ENCODE data around the gene CSNK2B.
"Not testable (repeated sequence)": the region's sequence is repeated elsewhere in the genome, so short reads cannot be mapped to it uniquely, and the experiment has no call there.

The CSNK2B gene

DNA sequence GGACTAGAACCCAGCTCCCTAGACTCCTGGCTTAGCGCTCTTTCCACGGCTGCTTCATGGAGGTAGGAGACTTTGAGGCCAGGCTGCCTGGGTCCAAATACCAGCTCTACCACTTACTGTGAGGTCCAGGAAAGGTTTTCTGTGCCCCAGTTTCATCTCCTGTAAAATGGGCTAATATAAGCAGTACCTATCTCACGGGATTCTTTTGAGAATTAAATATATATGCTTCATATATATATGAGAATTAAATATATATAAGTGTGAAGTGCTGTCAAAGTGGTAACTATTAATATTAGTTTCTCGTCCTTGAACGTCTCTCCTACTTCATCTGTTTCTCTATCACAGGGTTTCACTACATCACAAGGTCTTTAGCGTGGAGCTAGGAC, 25.2 kb downstream of the CSNK2B start:
- no peak for DNase-seq

DNA sequence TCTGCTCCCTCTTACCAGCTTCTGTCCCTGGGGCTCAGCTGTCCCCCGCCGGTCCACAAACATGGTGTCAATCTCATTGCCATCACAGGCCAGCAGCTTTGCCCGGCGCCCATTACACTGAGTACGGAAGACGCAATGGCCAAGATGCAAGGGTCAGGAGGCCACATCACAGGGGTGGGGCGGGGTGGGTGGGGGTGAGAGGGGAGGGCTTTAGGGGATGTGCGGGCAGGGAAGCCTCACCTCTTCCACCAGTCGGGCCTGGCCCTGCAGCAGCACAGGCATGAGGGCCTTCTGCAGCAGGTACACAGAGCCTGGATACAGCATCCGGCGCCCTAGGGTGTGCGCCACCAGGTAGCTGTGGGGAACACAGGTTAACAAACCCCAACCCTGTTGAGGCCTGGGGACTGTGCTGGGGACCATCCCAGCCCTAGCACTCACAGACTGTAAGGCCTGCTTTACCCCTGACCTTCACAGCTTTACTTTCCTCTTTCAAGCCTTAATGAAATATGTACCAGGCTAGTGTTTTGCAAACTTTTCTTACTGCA, 25.8 kb downstream of the CSNK2B start:
- DNase-seq, result no peak

DNA sequence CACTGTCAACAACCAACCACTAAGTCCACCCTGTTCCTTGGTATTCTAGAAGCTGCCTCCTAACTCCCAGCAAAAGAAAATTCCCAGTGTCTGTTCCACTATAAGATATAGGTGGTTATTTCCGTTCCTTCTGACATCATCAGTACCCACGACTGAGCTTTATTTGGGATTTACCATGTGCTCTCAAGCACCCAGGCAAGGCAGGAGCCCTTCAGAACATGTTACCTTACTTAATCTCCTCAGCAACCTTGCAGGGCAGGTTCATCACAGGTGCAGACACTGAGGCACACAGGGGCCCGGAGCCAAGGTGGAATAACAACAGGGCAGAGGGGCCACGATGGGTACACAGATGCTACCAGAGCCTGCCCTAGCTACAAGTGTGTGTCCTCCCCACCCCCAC, 26.5 kb downstream of the CSNK2B start:
- no peak for DNase-seq

DNA sequence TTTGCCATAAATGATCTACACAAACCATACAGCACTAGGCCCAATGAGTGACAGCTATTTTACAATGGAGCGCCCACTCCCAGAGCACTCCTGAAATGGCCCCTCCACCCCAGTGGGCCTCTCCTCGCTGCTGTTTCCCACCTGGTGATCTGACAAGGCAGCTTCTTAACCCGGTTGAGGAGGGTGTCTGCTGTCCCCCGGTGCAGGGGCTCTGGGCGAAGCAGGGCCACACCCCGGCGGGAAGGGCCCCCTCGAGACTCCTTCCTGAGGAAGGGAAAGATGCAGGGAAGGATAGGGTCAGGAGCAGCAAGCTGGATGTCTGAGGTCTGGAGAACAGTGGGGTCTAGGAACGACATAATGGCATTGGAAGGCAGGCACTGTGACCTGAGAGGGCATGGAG, 27.0 kb downstream of the CSNK2B start:
- no peak for DNase-seq

DNA sequence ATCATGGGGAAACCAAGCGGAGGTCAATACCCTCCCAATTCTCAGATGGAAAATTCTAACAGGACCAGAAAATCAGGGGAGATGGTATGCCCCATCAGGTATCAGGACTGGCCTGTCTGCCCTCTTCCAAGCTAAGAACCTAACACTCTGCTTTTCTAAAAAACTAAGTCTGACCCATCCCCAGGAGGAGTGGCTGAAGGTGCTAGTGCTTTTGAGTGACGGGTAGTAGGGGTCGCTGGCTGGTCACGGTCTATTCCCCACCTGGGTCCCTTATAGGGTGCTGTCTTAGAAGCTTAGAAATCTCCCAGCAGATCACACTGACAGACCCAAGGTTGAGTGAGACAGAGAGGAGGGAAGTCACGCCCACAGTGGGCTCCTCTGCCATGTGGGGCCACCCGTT, 27.7 kb downstream of the CSNK2B start:
- no peak for DNase-seq

DNA sequence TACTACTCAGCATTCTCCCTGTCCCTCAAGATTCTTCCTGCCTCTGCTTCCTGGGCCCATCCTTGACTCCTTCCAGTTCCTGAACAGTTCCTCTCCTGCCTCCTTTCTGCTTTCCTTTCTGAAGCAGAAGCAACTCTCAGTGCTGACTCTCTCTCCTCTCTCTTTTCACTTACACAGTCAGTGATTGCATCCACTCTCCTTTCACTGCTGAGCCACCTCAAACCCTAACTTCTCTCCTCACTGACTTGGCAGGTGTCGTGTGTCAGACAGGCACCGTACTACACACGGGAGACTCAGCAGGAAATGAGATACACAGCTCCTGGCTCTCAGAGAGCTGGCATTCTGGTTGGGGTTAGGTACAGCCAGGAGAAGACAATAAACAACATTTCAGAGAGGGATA, 31.7 kb downstream of the CSNK2B start:
- no peak for DNase-seq

DNA sequence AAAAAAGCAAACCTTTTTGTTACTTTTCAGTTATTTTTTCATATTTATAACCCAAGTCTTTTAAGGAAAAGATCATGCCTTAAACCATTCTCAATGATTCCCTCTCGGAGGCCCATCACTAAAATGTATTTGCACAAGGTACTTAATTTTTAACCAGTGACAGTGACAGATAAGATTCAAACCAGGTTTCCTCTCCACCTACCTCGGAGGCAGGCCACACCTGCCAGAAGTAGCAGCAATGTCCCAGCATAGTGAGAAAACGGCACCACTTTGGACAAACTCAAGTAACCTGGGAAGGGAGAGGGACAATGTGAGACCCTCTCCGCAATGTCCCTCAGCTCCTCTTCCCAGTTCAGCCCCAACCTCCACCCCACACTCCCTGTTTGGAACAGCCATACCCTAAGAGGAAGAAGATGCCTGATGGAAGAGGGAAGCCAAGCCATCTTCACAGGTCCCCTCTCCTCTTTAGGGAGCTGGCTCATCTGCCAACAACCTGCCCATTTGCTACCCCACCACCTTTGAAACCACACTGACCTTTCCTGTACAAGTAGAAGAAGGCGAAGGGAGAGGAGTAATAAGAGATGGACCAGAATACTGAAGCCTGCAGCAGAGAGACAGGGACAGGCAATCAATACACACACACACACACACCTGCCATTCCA, 35.0 kb downstream of the CSNK2B start:
- no peak for DNase-seq

DNA sequence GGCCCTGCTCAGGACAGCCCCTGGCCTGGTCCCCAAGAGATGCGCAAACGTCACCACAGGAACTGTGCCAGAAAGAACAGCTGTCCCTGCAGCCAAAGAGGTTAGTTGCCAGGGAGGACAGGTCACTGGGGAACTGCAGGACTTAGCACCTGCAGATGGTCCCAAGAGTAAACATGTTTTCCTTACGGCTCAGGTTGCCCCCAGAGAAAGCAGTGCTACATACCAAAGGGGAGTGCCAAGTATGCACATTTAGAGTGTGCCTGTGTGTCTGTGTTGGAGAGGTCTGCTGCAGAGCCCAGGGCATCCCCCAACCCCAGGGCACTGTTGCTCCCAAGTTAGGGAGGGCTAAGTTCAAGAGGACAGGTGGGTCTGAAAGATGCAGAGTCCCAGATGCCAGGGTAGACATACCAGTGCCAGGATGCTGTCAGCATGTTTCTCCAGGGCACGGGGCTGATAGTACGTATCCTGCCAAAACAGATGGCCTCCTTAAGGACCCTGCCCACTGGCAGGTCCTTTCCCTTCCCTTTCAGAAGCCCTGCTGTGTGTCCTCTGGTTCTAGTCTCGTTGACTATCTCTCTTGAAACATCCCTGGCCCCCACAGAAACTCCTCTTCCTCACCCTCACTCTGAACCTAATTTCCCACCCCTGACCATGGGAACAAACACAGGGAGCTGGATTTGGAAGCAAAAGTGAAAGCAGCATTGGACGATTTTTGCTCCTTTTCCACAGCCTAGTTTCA, 36.0 kb downstream of the CSNK2B start:
- no peak for DNase-seq

DNA sequence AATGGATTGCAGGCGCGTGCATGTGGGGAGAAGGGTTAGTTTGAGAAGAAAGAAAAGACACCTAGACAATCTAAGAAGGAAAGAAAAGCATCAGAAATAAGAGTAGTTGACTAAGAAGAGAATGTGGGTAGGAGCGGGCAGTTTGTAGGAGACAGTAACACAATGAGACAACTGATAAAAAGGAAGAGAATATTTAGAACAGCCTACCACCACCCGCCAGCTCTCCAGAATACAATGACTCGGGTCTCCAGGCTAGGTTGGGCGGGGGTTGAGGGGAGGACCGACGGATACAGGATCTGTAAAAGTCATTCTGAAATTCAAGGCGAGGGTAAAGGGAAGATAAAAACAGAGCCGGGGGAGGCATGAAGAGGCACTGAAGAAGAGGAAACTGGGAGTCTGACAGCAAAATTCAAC, 36.5 kb downstream of the CSNK2B start:
- no peak for DNase-seq

DNA sequence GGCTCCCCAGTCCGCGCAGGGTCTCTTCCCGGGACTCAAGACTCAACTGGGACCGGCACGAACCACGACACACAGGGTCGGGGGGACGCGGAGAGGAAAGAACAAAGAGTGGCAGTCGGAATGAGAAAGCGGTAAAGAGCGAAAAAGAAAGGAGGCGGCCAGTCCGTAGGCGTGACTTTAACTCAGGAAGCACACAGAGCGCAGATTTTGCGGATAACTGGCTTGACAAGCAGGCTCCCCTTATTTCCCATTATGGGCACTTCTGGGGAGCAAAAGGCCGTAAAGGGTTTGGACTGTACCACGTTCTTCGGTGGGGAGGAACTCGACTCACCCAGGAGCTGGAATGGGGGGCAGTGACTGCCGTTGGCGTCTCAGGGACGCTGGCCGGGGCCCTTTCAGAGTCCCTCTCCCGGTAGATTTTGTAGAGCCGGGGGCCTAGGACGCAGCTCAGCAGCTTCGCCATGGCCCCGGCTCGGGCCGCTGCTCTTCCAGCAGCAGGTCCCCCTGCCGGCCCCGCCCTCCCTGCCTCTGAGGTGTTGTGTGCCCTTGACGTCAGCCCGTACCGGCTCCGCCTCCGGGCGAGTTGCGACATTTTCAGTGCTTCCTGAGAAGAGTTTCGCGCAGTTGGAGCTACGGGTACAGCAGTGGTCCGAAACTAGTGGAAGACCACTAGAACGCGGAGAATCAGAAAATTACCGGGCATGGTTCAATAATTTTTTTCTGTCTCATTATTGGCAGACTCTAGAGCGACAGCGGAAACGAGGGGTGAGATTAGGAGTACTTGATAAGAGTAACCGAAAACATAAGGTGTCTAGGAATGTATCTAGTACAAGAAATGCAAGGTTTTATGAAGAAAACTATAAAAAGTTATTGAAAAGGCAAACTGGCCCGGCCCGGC, 37.2 kb downstream of the CSNK2B start, which contains the start of gene ABHD16A:
TSS of gene ABHD16A (minus strand) at position 506 of the 898 bp plus-strand sequence. CDS start at position 463, 43 bp downstream.
- peak; percentile 94 for DNase-seq

DNA sequence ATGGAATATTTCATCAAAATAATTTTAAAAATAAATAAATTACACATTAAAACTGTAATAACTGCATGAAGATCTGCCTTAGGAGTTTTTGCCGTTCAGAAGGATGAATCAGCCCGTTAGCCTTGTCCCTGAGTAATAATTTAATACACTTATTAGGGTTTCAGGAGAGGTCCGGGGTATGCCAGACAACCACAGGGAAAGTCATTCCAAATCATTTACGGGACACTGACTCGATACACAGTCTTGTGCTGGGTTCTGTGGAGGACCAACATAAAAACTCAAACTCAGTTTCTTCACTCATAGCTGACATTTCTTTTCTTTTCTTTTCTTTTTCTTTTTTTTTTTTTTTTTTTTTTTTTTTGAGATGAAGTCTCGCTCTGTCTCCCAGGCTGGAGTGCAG, 40.1 kb downstream of the CSNK2B start:
- DNase-seq, result no peak

DNA sequence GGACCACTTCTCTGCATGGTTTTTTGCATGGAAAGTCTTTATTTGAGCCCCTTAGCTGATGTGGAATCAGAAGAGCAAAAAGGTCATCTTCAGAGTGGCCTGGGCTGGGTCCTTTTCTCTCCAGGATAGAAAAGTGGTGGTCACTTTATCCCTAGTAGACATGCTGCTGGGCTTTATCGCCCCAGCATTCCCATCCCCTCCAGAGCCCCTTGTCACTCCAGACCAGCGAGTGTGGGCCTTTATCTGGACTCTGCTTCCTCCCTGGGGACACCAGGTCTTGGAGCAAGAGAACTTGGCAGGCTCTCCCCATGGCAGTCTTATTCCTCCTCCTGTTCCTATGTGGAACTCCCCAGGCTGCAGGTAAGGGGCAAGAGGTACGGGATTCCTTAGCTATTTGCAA, 40.7 kb downstream of the CSNK2B start, which contains the start of gene LY6G6F:
TSS of gene LY6G6F (plus strand) at position 268 of the 400 bp plus-strand sequence. CDS start at position 309, 41 bp downstream.
- no peak for DNase-seq

DNA sequence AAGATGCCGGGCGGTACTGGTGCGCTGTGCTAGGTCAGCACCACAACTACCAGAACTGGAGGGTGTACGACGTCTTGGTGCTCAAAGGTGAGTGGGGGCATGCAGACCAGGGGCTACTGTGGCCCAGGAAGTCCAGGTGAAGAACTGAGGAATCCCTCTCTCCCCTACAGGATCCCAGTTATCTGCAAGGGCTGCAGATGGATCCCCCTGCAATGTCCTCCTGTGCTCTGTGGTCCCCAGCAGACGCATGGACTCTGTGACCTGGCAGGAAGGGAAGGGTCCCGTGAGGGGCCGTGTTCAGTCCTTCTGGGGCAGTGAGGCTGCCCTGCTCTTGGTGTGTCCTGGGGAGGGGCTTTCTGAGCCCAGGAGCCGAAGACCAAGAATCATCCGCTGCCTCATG, 41.8 kb downstream of the CSNK2B start:
- DNase-seq, result no peak

DNA sequence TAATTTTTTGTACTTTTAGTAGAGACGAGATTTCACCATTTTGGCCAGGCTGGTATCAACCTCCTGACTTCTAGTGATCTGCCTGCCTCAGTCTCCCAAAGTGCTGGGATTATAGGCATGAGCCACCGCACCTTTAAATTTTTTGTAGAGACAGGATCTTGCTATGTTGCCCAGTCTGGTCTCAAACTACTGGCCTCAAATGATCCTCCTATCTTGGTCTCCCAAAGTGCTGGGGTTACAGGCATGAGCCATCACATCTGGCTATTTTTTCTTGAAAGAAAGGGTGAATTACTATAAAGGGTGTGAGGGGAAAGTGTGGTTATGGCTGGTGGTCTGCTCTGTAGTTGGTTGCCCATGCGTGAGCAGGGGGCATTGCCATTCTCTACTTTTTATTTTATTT, 42.3 kb downstream of the CSNK2B start:
- DNase-seq, result no peak

DNA sequence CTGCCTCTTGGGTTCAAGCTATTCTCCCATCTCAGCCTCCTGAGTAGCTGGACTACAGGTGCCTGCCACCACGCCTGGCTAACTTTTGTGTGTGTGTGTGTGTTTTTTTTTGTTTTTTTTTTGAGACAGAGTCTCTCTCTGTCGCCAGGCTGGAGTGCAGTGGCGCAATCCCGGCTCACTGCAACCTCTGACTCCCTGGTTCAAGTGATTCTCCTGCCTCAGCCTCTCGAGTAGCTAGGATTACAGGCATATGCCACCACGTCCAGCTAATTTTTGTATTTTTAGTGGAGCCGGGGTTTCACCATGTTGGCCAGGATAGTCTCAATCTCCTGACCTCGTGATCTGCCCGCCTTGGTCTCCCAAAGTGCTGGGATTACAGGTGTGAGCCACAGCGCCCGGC, 43.3 kb downstream of the CSNK2B start:
- not testable (repeated sequence) for DNase-seq

DNA sequence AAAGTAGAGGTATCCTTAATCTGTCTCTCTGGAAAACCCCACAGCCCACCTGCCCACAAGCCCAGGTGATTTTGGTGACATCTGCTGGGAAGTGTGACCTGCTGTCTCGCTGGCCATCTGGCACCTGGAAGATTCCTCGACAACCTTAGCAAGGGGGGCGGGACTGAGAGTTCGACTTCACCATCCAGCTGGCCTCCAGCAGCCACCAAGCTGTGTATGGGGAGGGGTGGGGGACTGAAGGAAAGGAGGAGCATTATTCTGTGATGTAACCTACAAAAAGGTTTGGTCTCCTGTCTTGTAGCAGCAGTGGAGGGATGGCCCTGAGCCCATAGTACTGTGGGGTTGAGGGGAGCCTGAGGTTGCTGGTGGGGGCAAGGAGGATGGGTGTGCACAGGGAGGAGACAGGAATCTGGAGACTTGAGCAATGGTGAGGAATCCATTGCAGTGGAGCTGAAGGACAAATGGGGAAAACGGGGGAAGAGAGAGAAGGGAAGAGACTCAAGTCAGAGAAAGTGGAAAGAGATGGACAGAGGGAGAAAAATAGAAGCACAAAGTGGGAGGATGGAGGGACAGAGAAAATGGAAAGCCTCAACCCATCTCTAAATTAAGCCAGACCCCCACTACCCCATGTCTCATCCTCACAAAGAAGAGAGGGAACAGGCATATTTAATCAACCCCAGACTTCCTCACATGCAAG, 44.8 kb downstream of the CSNK2B start:
- DNase-seq, result no peak

DNA sequence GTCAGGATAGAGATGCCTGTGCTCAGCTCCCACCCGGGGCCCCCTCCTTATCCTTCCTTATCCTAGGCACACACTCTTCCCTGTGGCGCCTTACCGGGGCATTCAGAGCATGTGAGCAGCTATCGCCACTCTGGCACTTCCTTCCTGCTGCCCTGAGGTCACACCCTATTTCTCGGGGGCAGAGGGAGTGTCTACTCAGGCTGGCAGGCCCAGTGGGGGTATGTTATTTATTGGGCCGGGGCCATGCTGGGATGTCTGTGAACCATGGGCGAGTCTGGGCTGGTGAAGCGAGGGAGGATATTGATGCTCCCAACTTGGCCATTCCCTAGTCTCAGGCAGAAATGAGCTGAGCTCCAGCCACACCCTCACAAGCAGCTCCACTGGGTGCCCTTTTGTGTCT, 45.4 kb downstream of the CSNK2B start:
- DNase-seq, result peak; percentile 71

DNA sequence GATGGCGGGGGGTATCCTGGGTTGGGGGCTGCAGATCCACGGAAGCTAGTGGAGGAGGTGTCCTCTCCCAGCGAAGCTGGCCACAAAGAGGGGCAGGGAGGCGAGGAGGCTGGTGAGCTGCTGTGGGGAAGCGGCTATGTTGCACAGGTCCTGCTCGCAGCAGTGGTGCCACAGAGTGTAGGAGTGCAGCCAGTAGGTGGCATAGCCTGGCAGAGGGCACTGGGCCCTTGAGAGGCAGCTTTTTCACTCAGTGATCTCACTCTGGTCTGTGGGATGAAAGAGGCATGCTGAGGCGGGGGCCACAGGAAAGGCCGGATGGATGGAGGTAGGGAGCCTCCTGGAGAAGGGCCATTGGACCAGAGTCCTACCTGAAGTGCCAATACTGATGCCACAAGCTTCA, 46.4 kb downstream of the CSNK2B start:
- peak; percentile 30 for DNase-seq

DNA sequence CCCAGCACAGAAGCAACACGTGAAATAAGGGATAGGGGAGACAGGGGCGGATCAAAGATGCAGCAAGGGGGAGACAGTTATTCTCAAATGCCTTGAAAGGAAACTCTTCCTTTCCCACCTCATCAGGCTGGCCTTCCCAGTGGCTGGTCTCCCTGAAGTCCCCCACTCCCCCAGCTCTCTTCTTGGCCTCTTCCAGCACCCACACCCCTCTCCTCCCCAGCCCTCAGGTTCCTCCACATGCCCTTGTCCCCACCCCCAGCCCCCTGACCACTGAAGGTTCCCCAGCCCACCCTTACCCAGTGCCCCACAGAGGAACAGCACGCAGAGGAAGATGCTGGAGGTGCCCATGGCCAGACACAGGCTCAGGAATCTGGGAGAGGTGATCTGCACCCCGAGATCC, 47.6 kb downstream of the CSNK2B start:
- no peak for DNase-seq

DNA sequence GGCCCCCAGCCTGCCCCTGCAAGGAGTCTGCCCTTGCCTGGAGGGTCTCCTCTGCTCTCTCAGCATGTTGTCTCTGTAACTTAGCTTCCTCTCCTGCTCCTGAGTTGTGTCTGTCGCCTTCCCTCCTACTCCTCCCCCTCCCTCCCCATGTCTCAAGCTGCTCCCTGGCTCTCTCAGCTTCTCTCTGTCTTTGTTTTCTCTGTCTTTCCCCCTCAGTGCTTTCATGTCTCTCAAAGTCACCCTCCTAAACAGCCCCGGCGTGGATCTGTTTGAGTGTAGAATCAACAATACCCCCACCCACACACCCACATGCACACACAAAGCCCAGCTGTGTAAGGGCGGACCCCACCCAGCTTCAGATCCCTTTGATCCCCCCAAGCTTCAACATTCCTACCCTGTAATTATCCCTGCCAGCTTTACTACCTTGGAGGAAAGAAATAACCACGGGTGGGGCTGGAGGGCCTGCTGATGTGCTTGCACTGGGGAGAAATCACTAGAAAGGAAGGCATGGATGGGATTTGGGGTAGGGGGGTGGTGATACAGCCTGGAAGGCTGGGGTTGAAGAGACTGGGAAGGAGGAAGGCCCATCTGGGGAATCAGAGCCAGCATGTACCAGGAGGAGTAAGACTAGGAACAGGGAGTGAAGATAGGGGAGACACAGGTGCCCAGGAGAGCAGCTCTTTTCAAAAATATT, 48.3 kb downstream of the CSNK2B start:
- DNase-seq, result no peak

DNA sequence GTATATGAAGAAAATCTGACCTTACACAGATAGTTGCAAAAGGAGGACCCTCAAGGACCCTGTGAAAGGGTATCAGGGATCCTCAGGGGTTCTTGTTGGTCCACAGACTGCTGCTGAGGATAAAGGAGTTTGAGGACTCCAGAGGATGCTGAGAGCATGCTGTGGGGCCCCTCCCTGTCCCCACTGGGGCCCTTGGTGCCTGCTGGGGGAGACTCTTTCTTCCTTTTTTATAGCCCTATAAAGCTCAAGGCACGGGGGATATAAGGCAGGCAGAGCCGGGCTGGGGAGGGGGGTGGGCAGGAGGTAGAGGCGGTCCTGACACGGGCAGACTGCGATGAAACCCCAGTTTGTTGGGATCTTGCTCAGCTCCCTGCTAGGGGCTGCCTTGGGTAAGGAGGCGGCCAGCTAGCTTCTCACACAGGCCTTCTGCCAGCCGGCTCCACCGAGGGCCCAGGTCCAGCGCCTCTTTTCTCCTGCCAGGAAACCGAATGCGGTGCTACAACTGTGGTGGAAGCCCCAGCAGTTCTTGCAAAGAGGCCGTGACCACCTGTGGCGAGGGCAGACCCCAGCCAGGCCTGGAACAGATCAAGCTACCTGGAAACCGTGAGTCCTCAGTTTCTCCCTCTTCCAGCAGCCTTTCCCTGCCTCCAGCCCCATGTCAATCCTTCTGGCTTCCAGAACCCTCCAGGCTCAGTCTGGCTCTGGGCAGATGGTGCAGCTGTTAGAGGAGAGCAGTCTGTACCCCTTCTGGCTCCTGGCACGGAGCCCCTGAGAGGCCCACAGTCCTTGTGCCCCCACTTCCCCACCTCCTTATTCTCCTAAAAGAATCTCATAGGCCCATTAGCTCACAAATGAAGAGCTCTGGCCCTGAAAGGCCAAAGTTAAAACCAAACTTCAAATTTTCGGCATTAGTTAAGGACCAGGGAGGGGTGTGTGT, 49.4 kb downstream of the CSNK2B start, which contains the start of gene LY6G6D:
TSS of gene LY6G6D (plus strand) at position 327 of the 937 bp plus-strand sequence. CDS start at position 335, 8 bp downstream.
- DNase-seq, result no peak

Measured in GDM1 (cell line).